Activated CD4-positive, alpha-beta T cell treated with anti-CD3 and anti-CD28 coated beads, Interleukin-2, amount 10 ng/mL, durations not matched to agents 7 days and 5 days (primary cell): Measurements from ENCODE around the gene CHIC2. TPM values are rescaled to one million over a fixed set of nuclear protein-coding genes. Genes with fewer than 3 reads are reported as not detected.

ENCODE experiments used
- CTCF ChIA-PET: fragments of 350-600 bp; sonication (Branson Sonifier 250); formaldehyde crosslinking; loops from one replicate; lab custom pipeline; 2021; ENCODE audit warnings: antibody characterized with exemption; lab: Charles Lee
- POLR2A ChIA-PET: fragments of 350-600 bp; sonication (Branson Sonifier 250); formaldehyde crosslinking; loops from one replicate; lab custom pipeline; 2021; ENCODE audit warnings: antibody characterized with exemption; lab: Charles Lee
- DNase-seq: peaks from one replicate; pipeline ENCODE4 v3.0.0-alpha.2; 2020
- H3K27ac Mint-ChIP-seq: one replicate; pipeline ENCODE4 v1.8.0; 2021; ENCODE audit warnings: mild to moderate bottlenecking, moderate library complexity, mixed read lengths
- H3K27me3 Mint-ChIP-seq: one replicate; pipeline ENCODE4 v1.8.0; 2021; ENCODE audit warnings: mixed read lengths
- H3K36me3 Mint-ChIP-seq: one replicate; pipeline ENCODE4 v1.8.0; 2021; ENCODE audit warnings: low read depth, mixed read lengths
- H3K4me1 Mint-ChIP-seq: one replicate; pipeline ENCODE4 v1.8.0; 2021; ENCODE audit warnings: mixed read lengths
- H3K4me3 Mint-ChIP-seq: one replicate; pipeline ENCODE4 v1.8.0; 2021; ENCODE audit warnings: mild to moderate bottlenecking, moderate library complexity, mixed read lengths
- H3K9me3 Mint-ChIP-seq: one replicate; pipeline ENCODE4 v1.8.0; 2021; ENCODE audit warnings: mixed read lengths
- total RNA-seq, 2 experiments: library from RNA; stranded (reverse); gene quantifications; one replicate each; pipeline ENCODE4 v1.2.3, GENCODE V29; 2021

Gene CHIC2
- total RNA-seq, 2 experiments from 2014 or later, result 18.2 to 18.9 TPM

- Mint-ChIP-seq H3K27ac (no peak overlapping the region), H3K9me3 (no peaks in the 10 kb centered on the region), H3K36me3 (peaks cover 31% of the 10 kb centered on the region), H3K4me1 (peaks cover 1% of the 10 kb centered on the region), H3K4me3 (no peak overlapping the region), H3K27me3 (no peaks in the 10 kb centered on the region)
- ChIA-PET POLR2A (no interaction called here), CTCF (interaction anchor here (1.2 kb wide), 1 partner anchor 8 kb away, joined by 3 read pairs; no protein-coding TSS in a partner anchor)
- no peak for DNase-seq
Measured at GRCh38 chr4:54011201-54011600, 53.2 kb downstream of the CHIC2 start.

- Mint-ChIP-seq H3K27ac (peak overlapping the region; percentile 62), H3K4me1 (peaks cover 9% of the 10 kb centered on the region), H3K9me3 (peaks cover 4% of the 10 kb centered on the region), H3K36me3 (peaks cover 48% of the 10 kb centered on the region), H3K4me3 (no peak overlapping the region), H3K27me3 (no peaks in the 10 kb centered on the region)
- CTCF ChIA-PET, result no interaction called here
- POLR2A ChIA-PET, result no interaction called here
- no peak for DNase-seq
Measured at GRCh38 chr4:54006755-54007154, 57.6 kb downstream of the CHIC2 start.

GRCh38 chr4:54005475-54005874 is 58.9 kb downstream of the CHIC2 start:
- Mint-ChIP-seq H3K27ac (peak overlapping the region; percentile 57), H3K9me3 (peaks cover 4% of the 10 kb centered on the region), H3K4me3 (no peak overlapping the region), H3K4me1 (peaks cover 9% of the 10 kb centered on the region), H3K36me3 (peaks cover 50% of the 10 kb centered on the region), H3K27me3 (no peaks in the 10 kb centered on the region)
- no peak for DNase-seq
- ChIA-PET CTCF (interaction anchor here (1.1 kb wide), 1 partner anchor 8 kb away, joined by 3 read pairs; no protein-coding TSS in a partner anchor), POLR2A (no interaction called here)

GRCh38 chr4:54004463-54004862 is 59.9 kb downstream of the CHIC2 start:
- peaks cover 48% of the 10 kb centered on the region for H3K36me3 Mint-ChIP-seq
- no peaks in the 10 kb centered on the region for H3K27me3 Mint-ChIP-seq
- H3K9me3 Mint-ChIP-seq, result peaks cover 4% of the 10 kb centered on the region
- peaks cover 9% of the 10 kb centered on the region for H3K4me1 Mint-ChIP-seq
- no peak overlapping the region for H3K4me3 Mint-ChIP-seq
- ChIA-PET POLR2A (no interaction called here), CTCF (no interaction called here)
- DNase-seq, result no peak
- no peak overlapping the region for H3K27ac Mint-ChIP-seq

GRCh38 chr4:54001668-54002365 is 62.6 kb downstream of the CHIC2 start:
- no peak overlapping the region for H3K27ac Mint-ChIP-seq
- DNase-seq, result no peak
- peaks cover 4% of the 10 kb centered on the region for H3K9me3 Mint-ChIP-seq
- peaks cover 9% of the 10 kb centered on the region for H3K4me1 Mint-ChIP-seq
- no peak overlapping the region for H3K4me3 Mint-ChIP-seq
- H3K36me3 Mint-ChIP-seq, result peaks cover 41% of the 10 kb centered on the region
- no peaks in the 10 kb centered on the region for H3K27me3 Mint-ChIP-seq
- CTCF ChIA-PET, result no interaction called here
- POLR2A ChIA-PET, result no interaction called here

- H3K4me3 Mint-ChIP-seq, result no peak overlapping the region
- CTCF ChIA-PET, result no interaction called here
- H3K9me3 Mint-ChIP-seq, result no peaks in the 10 kb centered on the region
- DNase-seq, result no peak
- no peak overlapping the region for H3K27ac Mint-ChIP-seq
- H3K4me1 Mint-ChIP-seq, result no peaks in the 10 kb centered on the region
- POLR2A ChIA-PET, result no interaction called here
- H3K27me3 Mint-ChIP-seq, result no peaks in the 10 kb centered on the region
- peaks cover 20% of the 10 kb centered on the region for H3K36me3 Mint-ChIP-seq
Measured at GRCh38 chr4:53997898-53998297, 66.5 kb downstream of the CHIC2 start.

GRCh38 chr4:53994382-53995102 is 69.9 kb downstream of the CHIC2 start:
- peaks cover 5% of the 10 kb centered on the region for H3K36me3 Mint-ChIP-seq
- ChIA-PET POLR2A (no interaction called here), CTCF (no interaction called here)
- H3K4me1 Mint-ChIP-seq, result no peaks in the 10 kb centered on the region
- no peaks in the 10 kb centered on the region for H3K9me3 Mint-ChIP-seq
- DNase-seq, result no peak
- no peak overlapping the region for H3K4me3 Mint-ChIP-seq
- H3K27me3 Mint-ChIP-seq, result no peaks in the 10 kb centered on the region
- no peak overlapping the region for H3K27ac Mint-ChIP-seq

- Mint-ChIP-seq H3K4me3 (no peak overlapping the region), H3K4me1 (no peaks in the 10 kb centered on the region), H3K27ac (no peak overlapping the region), H3K27me3 (no peaks in the 10 kb centered on the region), H3K36me3 (peaks cover 2% of the 10 kb centered on the region), H3K9me3 (no peaks in the 10 kb centered on the region)
- ChIA-PET POLR2A (no interaction called here), CTCF (no interaction called here)
- DNase-seq, result no peak
Measured at GRCh38 chr4:53992785-53993184, 71.6 kb downstream of the CHIC2 start.

GRCh38 chr4:53991821-53992220 is 72.6 kb downstream of the CHIC2 start:
- H3K4me1 Mint-ChIP-seq, result no peaks in the 10 kb centered on the region
- DNase-seq, result no peak
- no peaks in the 10 kb centered on the region for H3K27me3 Mint-ChIP-seq
- H3K4me3 Mint-ChIP-seq, result no peak overlapping the region
- H3K27ac Mint-ChIP-seq, result no peak overlapping the region
- H3K9me3 Mint-ChIP-seq, result no peaks in the 10 kb centered on the region
- ChIA-PET POLR2A (no interaction called here), CTCF (no interaction called here)
- H3K36me3 Mint-ChIP-seq, result peaks cover 2% of the 10 kb centered on the region

- Mint-ChIP-seq H3K4me3 (no peak overlapping the region), H3K36me3 (peaks cover 2% of the 10 kb centered on the region), H3K4me1 (no peaks in the 10 kb centered on the region), H3K27me3 (no peaks in the 10 kb centered on the region), H3K27ac (no peak overlapping the region), H3K9me3 (no peaks in the 10 kb centered on the region)
- no peak for DNase-seq
- POLR2A ChIA-PET, result no interaction called here
- CTCF ChIA-PET, result interaction anchor here (0.7 kb wide), 1 partner anchor 222 kb away, joined by 3 read pairs; no protein-coding TSS in a partner anchor
Measured at GRCh38 chr4:53990641-53991040, 73.8 kb downstream of the CHIC2 start.

GRCh38 chr4:53987761-53988171 is 76.6 kb downstream of the CHIC2 start:
- ChIA-PET POLR2A (interaction anchor here (0.6 kb wide), 1 partner anchor 78 kb away, joined by 3 read pairs; no protein-coding TSS in a partner anchor), CTCF (no interaction called here)
- no peaks in the 10 kb centered on the region for H3K36me3 Mint-ChIP-seq
- DNase-seq, result no peak
- no peaks in the 10 kb centered on the region for H3K9me3 Mint-ChIP-seq
- H3K27me3 Mint-ChIP-seq, result no peaks in the 10 kb centered on the region
- no peak overlapping the region for H3K27ac Mint-ChIP-seq
- no peak overlapping the region for H3K4me3 Mint-ChIP-seq
- H3K4me1 Mint-ChIP-seq, result no peaks in the 10 kb centered on the region

- no peaks in the 10 kb centered on the region for H3K9me3 Mint-ChIP-seq
- no peak for DNase-seq
- H3K4me3 Mint-ChIP-seq, result no peak overlapping the region
- H3K27me3 Mint-ChIP-seq, result no peaks in the 10 kb centered on the region
- POLR2A ChIA-PET, result interaction anchor here (0.6 kb wide), 1 partner anchor 103 kb away, joined by 6 read pairs; no protein-coding TSS in a partner anchor
- H3K36me3 Mint-ChIP-seq, result no peaks in the 10 kb centered on the region
- no peaks in the 10 kb centered on the region for H3K4me1 Mint-ChIP-seq
- CTCF ChIA-PET, result interaction anchor here (1.5 kb wide), 1 partner anchor 13 kb away, joined by 4 read pairs; no protein-coding TSS in a partner anchor
- no peak overlapping the region for H3K27ac Mint-ChIP-seq
Measured at GRCh38 chr4:53986062-53986461, 78.3 kb downstream of the CHIC2 start.

GRCh38 chr4:53981567-53981966 is 82.8 kb downstream of the CHIC2 start:
- no peaks in the 10 kb centered on the region for H3K4me1 Mint-ChIP-seq
- H3K36me3 Mint-ChIP-seq, result no peaks in the 10 kb centered on the region
- no peak overlapping the region for H3K4me3 Mint-ChIP-seq
- H3K27ac Mint-ChIP-seq, result no peak overlapping the region
- no peak for DNase-seq
- H3K27me3 Mint-ChIP-seq, result no peaks in the 10 kb centered on the region
- POLR2A ChIA-PET, result no interaction called here
- no peaks in the 10 kb centered on the region for H3K9me3 Mint-ChIP-seq
- CTCF ChIA-PET, result interaction anchor here (0.6 kb wide), 1 partner anchor 105 kb away, joined by 3 read pairs; no protein-coding TSS in a partner anchor
